IPS-NIHi7 (cell line): ENCODE measurements around the gene TNS1.
A peak's percentile ranks its signal among the peaks of the same experiment; 100 is the strongest.

Experiments used
- DNase-seq: peaks from one replicate; pipeline ENCODE4 v3.0.0; 2012; ENCODE audit warnings: mixed read lengths; ENCODE audit errors: extremely low spot score

TNS1 gene

GRCh38 chr2:217956586-217957457 lies 46.0 kb downstream of the TNS1 start:
- no peak for DNase-seq

GRCh38 chr2:217955881-217956493 lies 46.8 kb downstream of the TNS1 start:
- no peak for DNase-seq

- no peak for DNase-seq
Measured at GRCh38 chr2:217954971-217955740, 47.6 kb downstream of the TNS1 start.

- no peak for DNase-seq
Measured at GRCh38 chr2:217954469-217954868, 48.3 kb downstream of the TNS1 start.

- DNase-seq: no peak
Measured at GRCh38 chr2:217954051-217954450, 48.7 kb downstream of the TNS1 start.

GRCh38 chr2:217953531-217953932 lies 49.3 kb downstream of the TNS1 start:
- DNase-seq: no peak

- no peak for DNase-seq
Measured at GRCh38 chr2:217953011-217953481, 49.7 kb downstream of the TNS1 start.

- no peak for DNase-seq
Measured at GRCh38 chr2:217952409-217952808, 50.4 kb downstream of the TNS1 start.

- DNase-seq: peak; percentile 54
Measured at GRCh38 chr2:217951521-217952247, 51.1 kb downstream of the TNS1 start.

- no peak for DNase-seq
Measured at GRCh38 chr2:217951091-217951490, 51.7 kb downstream of the TNS1 start.

GRCh38 chr2:217950401-217950871 lies 52.4 kb downstream of the TNS1 start:
- no peak for DNase-seq

GRCh38 chr2:217949447-217949846 lies 53.3 kb downstream of the TNS1 start:
- DNase-seq: no peak

- no peak for DNase-seq
Measured at GRCh38 chr2:217948897-217949296, 53.9 kb downstream of the TNS1 start.

GRCh38 chr2:217948351-217948791 lies 54.4 kb downstream of the TNS1 start:
- no peak for DNase-seq

- peak; percentile 76 for DNase-seq
Measured at GRCh38 chr2:217947383-217948350, 55.1 kb downstream of the TNS1 start.

- no peak for DNase-seq
Measured at GRCh38 chr2:217946051-217946450, 56.7 kb downstream of the TNS1 start.

- no peak for DNase-seq
Measured at GRCh38 chr2:217945530-217945929, 57.3 kb downstream of the TNS1 start.

GRCh38 chr2:217944923-217945322 lies 57.9 kb downstream of the TNS1 start:
- no peak for DNase-seq

- DNase-seq: no peak
Measured at GRCh38 chr2:217944366-217944765, 58.4 kb downstream of the TNS1 start.
